ENCODE results near the gene TBC1D16. TPM values are rescaled to one million over a fixed set of nuclear protein-coding genes. Genes with fewer than 3 reads are reported as not detected.
"Not testable (repeated sequence)": the region's sequence is repeated elsewhere in the genome, so short reads cannot be mapped to it uniquely, and the experiment has no call there.

Gene TBC1D16
- total RNA-seq, 1 donor from 2014 or later: 46.9 TPM

DNA sequence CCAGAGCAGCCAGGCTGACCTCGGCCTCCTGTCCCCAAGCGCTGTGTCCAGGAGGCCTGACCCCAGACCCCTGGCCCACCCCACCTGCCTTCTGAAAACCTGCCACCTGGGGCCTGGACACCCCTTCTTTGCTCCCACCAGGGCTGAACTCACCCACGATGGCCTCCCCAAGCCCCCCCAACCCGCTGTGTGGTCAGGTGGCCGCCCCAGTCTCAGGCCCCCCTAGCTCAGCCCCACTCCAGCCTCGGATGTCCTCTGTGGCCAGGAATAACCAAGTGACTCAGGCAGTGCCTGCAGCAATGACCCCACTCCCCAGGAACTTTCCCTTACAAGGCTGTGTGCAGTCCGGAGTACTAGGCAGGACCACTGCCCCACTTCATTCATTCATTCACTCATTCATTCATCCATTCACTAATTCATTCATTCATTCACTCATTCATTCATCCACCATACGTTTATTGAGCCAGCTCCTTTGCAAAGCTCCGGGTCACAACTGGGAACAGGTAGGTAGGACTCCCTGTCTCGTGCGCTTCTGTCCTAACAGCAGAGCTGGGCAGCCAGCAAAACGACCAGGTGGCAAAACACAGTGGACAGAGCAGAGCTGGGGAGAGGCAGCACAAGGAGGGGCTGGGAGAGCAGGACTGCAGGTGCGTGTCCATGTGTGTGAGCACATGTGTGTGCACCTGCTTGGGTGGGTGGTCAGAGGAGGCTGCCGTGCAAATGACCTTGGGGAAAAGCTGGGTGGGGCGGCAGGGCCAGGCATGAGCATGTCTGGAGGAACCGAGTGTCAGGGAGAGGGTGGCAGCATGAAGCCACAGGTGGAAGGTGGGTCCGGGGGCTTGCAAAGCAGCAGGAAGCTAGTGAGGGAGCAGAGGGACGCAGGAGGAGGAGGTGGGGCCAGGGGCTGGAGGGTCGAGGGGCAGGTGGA lies 120.6 kb downstream of the TBC1D16 start:
- intact Hi-C loops (cut with DNase I): loop anchor here (10.0 kb wide), 1 partner anchor 130 kb away; no protein-coding TSS in a partner anchor
- no peak for DNase-seq (ENCODE audit: low spot score)
- ATAC-seq: no peak

DNA sequence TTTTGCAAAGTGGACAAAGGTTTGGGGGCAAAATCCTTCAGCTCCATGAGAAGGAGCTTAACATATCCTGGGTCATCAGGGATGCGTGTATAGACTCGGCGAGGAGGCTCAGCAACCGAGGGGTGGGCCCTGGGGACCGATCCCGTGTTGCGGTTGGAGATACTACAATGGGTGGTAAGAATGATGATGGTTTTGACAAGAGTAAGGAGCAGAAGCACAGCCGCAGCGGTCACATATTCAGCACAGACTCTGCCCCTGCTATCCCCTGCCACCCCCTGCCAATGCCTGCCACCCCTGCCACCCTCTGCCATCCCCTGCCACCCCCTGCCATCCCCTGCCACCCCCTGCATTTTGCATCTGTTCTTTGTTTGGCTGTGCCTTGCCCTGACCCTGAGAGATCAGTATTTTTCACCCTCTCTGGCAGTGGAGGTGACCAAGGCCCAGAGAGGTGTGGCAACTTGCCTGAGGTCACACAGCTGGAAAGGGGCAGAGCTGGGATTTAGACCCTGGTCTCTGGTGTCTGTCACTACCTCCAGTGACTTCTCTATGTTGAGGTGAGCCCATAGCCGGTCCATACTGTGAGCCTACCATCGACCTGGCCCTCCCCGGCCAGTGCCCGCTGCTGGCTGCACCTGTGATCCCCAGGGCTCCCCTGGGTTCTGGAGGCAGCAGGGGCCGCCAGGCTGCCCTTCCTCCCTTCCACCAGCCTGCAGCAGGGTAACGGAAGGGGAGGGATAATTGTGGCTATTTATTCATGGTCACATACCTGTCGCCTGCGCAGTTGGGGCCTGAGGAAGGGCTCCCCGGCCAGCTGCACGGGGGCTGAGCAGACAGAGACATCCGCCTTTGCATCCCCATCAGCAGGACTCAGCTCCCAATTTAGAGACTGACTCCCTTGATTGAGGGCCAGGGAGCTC lies 121.5 kb downstream of the TBC1D16 start:
- no peak for ATAC-seq
- no peak for DNase-seq (ENCODE audit: low spot score)
- intact Hi-C loops (cut with DNase I): loop anchor here (10.0 kb wide), 1 partner anchor 129 kb away; no protein-coding TSS in a partner anchor

DNA sequence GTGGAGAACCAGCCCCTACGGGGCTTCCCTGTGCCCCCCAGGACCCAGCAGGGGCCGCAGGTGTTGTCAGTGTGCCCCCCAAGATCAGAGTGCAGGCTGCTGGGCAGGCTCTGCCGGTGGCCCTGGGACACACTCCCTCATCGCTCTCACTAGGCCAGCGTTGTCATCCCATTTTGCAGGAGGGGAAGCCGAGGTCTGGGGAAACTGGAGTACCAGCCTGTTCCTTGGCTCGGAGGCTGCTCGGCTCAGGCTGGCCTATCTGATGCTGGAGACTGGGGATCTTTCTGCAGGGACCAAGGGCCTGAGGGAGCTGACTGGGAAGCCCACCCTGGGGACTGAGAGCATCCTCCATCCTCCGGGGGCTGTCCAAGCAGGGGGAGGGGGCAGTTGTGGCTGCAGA lies 122.2 kb downstream of the TBC1D16 start:
- DNase-seq (ENCODE audit: low spot score) (no peak), ATAC-seq (no peak)
- intact Hi-C loops (cut with DNase I): loop anchor here (10.0 kb wide), 1 partner anchor 129 kb away; no protein-coding TSS in a partner anchor

DNA sequence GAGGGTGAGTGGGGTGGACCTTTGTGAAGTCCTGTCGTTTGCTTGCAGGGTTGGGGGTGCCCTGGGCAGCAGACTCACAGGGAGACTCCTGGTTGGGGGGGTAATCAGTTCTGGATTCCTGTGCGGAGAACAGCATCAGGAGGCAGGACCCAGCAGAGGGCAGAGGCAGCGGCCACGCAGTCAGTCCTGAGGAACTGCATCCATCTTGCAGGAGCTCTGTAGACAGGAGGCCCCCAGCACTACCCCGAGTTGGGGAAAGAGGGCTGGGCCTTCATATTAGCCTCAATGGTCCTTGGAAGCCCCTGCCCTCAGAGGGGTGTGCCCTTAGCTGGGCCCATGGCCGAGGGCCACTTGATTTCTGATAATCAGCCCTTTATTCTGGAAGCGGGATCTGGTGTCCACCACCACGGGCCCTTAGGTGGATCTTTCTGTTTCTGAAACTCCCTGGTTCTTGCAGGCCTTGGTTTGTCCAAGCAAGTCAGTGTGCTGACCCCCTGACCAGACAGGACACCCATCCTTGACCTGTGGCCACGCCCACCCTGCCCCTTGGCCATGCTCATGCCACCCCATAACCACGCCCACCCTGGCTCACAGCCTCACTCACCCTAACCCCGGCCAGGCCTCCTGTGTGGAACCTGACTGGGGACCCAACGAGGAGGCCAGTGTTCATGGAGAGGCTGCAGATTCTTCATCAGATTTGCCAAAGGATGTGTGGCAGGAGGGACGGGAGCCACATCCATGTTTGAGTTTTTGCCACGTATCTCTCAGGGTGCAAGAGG lies 122.9 kb downstream of the TBC1D16 start:
- ATAC-seq: no peak
- no peak for DNase-seq (ENCODE audit: low spot score)
- intact Hi-C loops (cut with DNase I): loop anchor here (10.0 kb wide), 1 partner anchor 128 kb away; no protein-coding TSS in a partner anchor

DNA sequence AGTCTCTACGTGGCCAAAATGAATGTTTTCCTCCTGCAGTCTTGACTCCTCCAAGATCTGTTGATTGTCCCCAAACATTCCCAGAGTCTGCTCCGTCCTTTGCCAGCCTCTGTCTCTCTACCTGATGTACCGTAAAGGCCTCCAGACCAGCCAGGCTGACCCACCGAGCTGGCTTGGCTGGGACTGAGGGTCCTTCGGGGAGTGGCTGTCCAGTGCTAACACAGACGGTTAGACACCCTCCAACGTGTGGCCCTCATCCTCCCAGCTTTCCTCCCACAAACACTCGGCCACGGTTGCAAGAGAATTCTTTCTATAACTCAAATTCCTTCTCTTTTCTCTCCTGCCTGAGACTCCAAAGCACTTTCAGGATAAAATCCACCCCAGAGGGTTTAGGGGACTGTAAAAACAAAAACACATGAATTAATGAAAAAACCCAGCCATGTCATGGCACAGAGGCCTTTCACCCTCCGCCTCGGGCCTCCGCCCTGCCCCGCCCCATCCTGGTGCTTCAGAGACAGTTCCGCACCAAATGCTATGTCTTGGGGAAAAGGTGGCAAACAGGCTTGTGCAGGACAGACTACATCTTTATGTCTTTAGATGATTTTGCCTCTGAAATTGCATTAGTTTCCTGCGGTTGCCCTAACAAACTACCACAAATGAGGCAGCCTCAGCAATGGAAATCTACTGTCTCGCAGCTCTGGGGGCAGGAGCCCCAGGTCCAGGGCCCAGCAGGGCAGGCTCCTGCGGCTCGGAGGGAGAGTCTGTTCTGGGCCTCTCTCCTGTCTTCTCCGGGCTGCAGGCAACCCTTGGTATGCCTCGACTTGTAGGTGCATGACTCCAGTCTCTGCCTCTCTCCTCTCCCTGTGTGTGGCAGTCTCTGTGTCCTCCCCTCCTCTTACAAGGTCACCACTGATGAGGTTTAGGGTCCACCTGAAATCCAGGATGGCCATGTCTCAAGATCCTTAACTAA lies 124.0 kb downstream of the TBC1D16 start:
- ATAC-seq (no peak), DNase-seq (ENCODE audit: low spot score) (no peak)
- intact Hi-C loops (cut with DNase I): loop anchor here (10.0 kb wide), 1 partner anchor 127 kb away; no protein-coding TSS in a partner anchor

DNA sequence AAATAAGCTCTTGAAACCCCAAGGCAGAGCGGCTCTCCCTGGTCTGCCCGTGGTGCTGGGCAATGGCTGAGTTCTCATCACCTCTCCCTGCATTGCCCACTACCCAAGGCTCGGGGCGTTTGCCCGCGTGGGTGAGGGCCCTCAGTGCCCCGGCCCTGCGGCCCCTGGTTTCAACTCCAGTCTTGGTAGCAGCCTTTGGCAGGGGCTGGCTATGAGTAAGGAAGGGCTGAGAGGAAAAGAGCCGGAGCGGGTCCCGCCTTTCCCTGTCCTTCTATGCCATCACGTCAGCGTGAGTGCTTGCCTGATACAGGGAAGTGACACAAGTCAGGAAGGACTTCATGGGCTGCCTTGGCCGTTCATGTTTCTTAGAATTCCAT lies 124.7 kb downstream of the TBC1D16 start:
- intact Hi-C loops (cut with DNase I): loop anchor here (10.0 kb wide), 1 partner anchor 126 kb away; no protein-coding TSS in a partner anchor
- DNase-seq (ENCODE audit: low spot score): no peak

DNA sequence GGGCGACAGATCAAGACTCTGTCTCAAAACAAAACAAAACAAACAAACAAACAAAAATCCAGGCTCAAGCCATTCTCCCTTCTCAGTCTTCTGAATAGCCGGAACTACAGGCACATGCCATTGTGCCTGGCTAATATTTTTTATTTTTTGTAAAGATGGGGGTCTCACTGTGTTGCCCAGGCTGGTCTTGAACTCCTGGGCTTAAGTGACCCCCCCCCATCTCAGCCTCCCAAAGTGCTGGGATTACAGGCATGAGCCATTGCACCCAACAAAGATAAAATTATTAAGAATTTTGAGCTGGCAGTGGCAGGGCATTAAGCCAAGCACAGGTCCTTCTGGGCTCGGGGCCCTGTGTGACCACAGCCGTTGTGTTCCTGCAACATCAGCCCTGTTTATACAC lies 126.6 kb downstream of the TBC1D16 start:
- intact Hi-C loops (cut with DNase I): no loop called here
- ATAC-seq: no peak
- DNase-seq (ENCODE audit: low spot score): no peak

More for the DNA sequence above, 124.7 kb downstream of the TBC1D16 start:
- ATAC-seq: no peak

DNA sequence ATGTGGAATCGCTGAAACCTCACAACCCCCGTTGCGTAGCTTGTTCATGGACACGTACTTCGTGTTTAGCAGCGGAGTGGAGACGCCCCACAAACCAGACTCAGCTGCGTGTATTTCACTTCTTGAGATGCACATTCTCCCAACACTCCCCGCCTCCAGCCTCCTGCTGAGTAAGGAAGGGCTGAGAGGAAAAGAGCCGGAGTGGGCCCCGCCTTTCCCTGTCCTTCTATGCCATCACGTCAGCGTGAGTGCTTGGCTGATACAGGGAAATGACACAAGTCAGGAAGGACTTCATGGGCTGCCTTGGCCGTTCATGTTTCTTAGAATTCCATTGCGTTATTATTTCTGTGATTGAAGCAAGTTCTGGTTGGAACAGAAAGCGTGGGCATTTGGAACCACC lies 127.8 kb downstream of the TBC1D16 start:
- intact Hi-C loops (cut with DNase I): no loop called here
- no peak for ATAC-seq
- DNase-seq (ENCODE audit: low spot score): no peak

DNA sequence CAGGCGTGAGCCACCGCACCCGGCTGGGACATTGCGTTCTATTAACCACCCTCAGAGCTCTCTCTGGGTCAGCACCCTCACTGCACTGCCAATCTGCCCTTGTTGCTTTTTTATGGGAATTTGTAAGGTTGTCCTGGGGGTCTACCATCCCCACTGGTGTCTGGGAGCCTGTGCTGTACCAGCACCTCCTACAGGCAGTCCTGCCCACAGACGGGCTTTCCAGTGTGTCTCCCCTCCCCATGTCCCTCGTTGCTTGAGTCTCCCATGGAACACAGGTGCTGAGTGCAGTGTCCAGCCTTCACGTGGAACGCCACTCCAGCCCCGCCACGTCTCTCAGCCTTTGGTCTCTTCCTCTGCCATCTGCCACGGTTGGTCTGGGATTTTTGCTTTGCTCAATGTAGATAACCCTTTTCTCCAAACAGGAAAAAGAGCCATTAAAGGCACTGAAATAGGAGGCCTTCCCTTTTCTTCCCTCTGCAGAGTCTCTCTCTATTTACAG lies 128.4 kb downstream of the TBC1D16 start:
- DNase-seq (ENCODE audit: low spot score) (no peak), ATAC-seq (no peak)
- intact Hi-C loops (cut with DNase I): no loop called here

DNA sequence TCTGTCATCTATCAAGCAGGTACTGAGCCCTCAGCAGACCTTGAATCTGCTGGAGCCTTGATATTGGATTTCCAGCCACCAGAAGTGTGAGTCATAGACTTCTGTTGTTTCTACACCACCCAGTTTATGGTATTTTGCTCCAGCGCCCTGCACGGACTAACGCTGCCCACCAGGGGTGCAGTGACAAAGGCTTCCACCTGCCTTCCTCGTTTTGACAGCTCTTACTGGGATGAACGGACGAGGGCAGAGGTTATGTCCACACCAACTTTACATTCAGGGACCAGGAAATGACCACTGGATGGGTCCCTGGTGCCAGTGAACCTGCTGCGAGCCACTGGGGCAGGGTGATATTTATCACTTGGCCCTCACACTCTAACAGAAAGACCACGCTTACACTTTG lies 129.8 kb downstream of the TBC1D16 start:
- ATAC-seq: no peak
- no peak for DNase-seq (ENCODE audit: low spot score)
- intact Hi-C loops (cut with DNase I): no loop called here

DNA sequence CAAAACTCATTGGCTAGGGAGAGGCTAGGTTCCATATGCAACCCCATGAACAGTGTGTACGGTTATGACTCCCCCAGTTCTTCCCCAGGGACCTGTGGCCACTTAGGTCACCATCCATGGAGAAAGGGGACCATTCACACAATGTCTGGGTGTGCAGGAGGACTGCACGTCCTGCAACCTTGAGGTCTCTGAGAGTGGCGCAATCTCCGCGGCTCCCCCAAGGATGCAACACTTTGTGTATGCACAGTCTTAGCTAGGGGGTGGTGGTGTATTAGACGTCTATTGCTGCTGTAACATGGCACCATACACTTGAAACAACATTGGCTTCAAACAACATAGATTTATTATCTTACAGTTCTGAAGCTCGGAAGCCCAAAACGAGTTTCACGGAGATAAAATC lies 130.8 kb downstream of the TBC1D16 start:
- no peak for DNase-seq (ENCODE audit: low spot score)
- intact Hi-C loops (cut with DNase I): no loop called here
- no peak for ATAC-seq

DNA sequence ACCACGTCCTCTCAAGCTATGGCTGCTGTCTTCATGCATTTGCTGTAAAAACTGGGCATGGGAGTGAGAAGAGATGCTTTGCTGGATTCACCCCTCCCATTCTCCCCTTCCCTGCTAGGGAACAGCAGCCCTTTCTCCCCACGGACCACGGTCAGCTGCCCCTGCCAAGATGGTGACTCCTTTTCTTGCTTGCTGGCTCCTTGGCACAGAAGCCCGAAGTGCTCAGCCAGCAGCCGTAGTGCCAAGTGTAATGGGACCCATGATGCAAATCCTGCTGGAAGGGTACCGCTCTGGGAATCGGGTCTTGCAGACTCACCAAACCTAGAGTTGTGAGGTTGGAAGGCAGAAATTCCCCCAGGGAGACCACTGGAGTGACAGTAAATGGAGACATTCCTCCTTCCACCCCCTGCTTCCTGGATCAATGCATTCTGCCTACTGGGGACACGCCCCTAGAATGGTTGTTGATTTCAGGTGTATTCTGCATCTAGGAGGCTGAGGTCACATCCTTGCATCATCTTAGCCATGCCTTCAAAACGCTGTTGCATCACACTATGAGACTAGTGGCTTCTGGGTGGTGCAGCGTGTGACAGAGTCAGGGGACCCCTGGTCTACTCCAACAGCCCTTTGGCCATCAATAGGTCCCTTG lies 133.4 kb downstream of the TBC1D16 start:
- ATAC-seq: no peak
- DNase-seq (ENCODE audit: low spot score): no peak
- intact Hi-C loops (cut with DNase I): no loop called here

DNA sequence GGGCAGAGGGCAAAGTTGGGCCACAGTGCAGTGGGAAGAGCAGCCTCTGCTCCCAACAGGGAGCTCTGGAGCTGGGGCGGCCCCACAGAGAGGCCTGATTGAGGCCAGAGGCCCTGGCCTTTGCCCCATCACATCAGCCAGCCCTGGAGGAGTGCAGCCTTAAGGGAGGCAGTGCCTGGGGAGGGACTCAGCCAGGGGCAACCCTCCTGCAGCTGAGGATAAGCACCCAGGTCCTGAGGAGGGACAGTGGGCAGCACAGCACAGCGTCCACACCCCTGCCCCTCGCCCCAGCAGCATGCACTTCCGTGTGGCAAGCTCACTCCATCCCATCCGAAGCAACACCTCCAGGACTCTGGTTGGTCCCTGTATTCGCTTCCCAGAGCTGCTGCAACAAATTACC lies 134.5 kb downstream of the TBC1D16 start:
- DNase-seq (ENCODE audit: low spot score): no peak
- intact Hi-C loops (cut with DNase I): no loop called here
- ATAC-seq: no peak

DNA sequence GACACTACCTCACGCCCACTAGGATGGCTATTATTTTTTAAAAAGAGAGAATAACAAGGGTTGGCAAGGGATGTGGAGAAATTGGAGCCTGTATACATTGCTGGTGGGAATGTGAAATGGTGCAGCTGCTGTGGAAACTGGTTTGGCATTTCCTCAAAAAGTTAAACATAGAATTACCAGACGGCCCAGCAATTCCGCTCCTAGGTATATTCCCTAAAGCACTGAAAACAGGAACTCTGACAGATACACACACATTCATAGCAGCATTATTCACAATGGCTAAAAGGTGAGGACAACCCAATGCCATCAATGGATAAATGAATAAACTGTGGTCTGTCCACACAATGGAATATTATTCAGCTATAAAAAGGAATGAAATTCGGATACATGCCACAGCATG lies 136.1 kb downstream of the TBC1D16 start:
- ATAC-seq: no peak
- intact Hi-C loops (cut with DNase I): no loop called here
- no peak for DNase-seq (ENCODE audit: low spot score)

DNA sequence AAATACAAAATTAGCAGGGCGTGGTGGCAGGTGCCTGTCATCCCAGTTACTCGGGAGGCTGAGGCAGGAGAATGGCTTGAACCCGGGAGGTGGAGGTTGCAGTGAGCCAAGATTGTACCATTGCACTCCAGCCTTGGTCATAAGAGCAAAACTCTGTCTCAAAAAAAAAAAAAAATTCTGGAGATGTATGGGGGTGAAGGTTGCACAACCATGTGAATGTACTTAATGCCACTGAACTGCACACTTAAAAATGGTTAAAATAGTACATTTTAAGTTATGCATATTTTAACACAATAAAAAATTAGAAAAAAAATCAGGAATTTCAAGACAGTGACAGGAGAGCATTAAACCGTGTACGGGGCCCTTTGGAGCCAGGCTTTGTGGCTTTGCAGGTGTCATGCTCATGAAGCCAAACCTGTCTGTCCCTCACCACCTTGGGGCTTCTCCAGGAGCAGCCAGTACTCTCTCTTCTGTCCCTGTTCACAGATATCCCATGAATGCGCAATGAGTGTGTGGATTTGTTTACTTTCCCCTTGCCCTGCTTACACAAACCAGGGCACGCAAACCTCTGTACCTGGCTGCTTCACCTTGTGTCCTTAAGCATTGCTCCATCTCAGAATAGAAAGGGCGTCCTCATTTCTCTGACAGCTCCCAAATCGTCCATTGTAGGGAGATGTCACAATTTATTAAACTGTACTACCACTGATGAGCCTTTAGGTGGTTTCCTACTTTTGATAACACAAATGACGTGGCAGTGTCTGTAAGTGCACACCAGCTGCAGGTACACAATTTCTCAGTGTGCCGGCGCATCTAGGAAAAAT lies 138.2 kb downstream of the TBC1D16 start:
- intact Hi-C loops (cut with DNase I): no loop called here
- ATAC-seq (no peak), DNase-seq (ENCODE audit: low spot score) (no peak)

DNA sequence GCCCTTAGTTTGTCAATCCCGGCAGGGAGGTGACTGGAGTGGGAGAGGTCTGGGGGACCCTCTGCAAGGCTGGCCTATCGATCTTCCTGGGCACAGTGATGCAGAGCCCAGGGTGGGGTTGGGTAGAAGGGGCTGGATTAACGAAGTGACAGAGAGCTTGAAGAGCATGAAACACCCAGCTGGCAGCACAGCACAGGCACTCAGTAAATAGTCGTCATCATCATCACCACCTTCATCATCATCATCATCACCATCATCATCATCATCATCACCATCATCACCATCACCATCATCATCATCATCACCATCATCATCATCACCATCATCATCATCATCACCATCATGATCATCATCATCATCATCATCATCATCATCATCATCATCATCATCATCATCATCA lies 142.2 kb downstream of the TBC1D16 start:
- ATAC-seq; DNase-seq (ENCODE audit: low spot score); intact Hi-C loops (cut with DNase I): not testable (repeated sequence)
